Stimulated activated CD4-positive, alpha-beta T cell treated with anti-CD3 and anti-CD28 coated beads, Interleukin-12 subunit alpha, Interleukin-12 subunit beta, amount 100 ng/mL, for 24 hours (primary cell): Measurements from ENCODE around the gene PNLIPRP2.

ENCODE experiments used
- DNase-seq, 2 experiments: peaks; one replicate each; pipeline ENCODE4 v3.0.0-alpha.2; 2020; ENCODE audit warnings: low read depth in 2 of 2

The PNLIPRP2 gene

GRCh38 chr10:116655568-116655967 is 34.8 kb downstream of the PNLIPRP2 start:
- no peak for DNase-seq

- no peak for DNase-seq
Observed at GRCh38 chr10:116656044-116656443, 35.3 kb downstream of the PNLIPRP2 start.

- no peak for DNase-seq
Observed at GRCh38 chr10:116657863-116658551, 37.3 kb downstream of the PNLIPRP2 start.

- DNase-seq: no peak
Observed at GRCh38 chr10:116659049-116659670, 38.4 kb downstream of the PNLIPRP2 start.

- no peak for DNase-seq
Observed at GRCh38 chr10:116660860-116661259, 40.1 kb downstream of the PNLIPRP2 start.

- DNase-seq: no peak
Observed at GRCh38 chr10:116663342-116663741, 42.6 kb downstream of the PNLIPRP2 start.

- no peak for DNase-seq
Observed at GRCh38 chr10:116664631-116665030, 43.9 kb downstream of the PNLIPRP2 start.

GRCh38 chr10:116665541-116666125 is 44.9 kb downstream of the PNLIPRP2 start:
- DNase-seq: no peak

- DNase-seq: no peak
Observed at GRCh38 chr10:116667484-116667883, 46.7 kb downstream of the PNLIPRP2 start.

- no peak for DNase-seq
Observed at GRCh38 chr10:116668018-116668417, 47.3 kb downstream of the PNLIPRP2 start.

GRCh38 chr10:116668446-116668845 is 47.7 kb downstream of the PNLIPRP2 start:
- DNase-seq: no peak

- no peak for DNase-seq
Observed at GRCh38 chr10:116669080-116669479, 48.3 kb downstream of the PNLIPRP2 start.

GRCh38 chr10:116669832-116670644 is 49.3 kb downstream of the PNLIPRP2 start:
- no peak for DNase-seq

GRCh38 chr10:116670706-116671105 is 50.0 kb downstream of the PNLIPRP2 start:
- DNase-seq: no peak

GRCh38 chr10:116671274-116671926 is 50.6 kb downstream of the PNLIPRP2 start:
- no peak for DNase-seq

- no peak for DNase-seq
Observed at GRCh38 chr10:116672891-116673290, 52.1 kb downstream of the PNLIPRP2 start.

GRCh38 chr10:116673866-116674265 is 53.1 kb downstream of the PNLIPRP2 start:
- no peak for DNase-seq

- no peak for DNase-seq
Observed at GRCh38 chr10:116674901-116675423, 54.2 kb downstream of the PNLIPRP2 start.

GRCh38 chr10:116676118-116676517 is 55.4 kb downstream of the PNLIPRP2 start:
- DNase-seq: no peak

- no peak for DNase-seq
Observed at GRCh38 chr10:116676633-116677032, 55.9 kb downstream of the PNLIPRP2 start.

GRCh38 chr10:116679351-116679750 is 58.6 kb downstream of the PNLIPRP2 start:
- DNase-seq: no peak

GRCh38 chr10:116683166-116683565 is 62.4 kb downstream of the PNLIPRP2 start:
- DNase-seq: no peak
